A673 (cell line): ENCODE data around the gene ITGB4.

ENCODE experiments used
- CTCF ChIP-seq: fragments of 300-800, 200-600 bp; sonication (generic); conservative IDR thresholded peaks from 2 replicates; pipeline ENCODE4 v1.5.1; 2017; ENCODE audit warnings: low read depth, mild to moderate bottlenecking, antibody characterized with exemption, low read length, moderate library complexity, mixed read lengths
- EZH2 ChIP-seq: fragments of 200-600 bp; sonication (generic); IDR thresholded peaks from 2 replicates; pipeline ENCODE4 v1.6.1; 2017; ENCODE audit warnings: borderline replicate concordance, low read depth, mild to moderate bottlenecking, mixed read lengths, antibody characterized with exemption, low read length; ENCODE audit not compliant: poor library complexity, severe bottlenecking

DNA sequence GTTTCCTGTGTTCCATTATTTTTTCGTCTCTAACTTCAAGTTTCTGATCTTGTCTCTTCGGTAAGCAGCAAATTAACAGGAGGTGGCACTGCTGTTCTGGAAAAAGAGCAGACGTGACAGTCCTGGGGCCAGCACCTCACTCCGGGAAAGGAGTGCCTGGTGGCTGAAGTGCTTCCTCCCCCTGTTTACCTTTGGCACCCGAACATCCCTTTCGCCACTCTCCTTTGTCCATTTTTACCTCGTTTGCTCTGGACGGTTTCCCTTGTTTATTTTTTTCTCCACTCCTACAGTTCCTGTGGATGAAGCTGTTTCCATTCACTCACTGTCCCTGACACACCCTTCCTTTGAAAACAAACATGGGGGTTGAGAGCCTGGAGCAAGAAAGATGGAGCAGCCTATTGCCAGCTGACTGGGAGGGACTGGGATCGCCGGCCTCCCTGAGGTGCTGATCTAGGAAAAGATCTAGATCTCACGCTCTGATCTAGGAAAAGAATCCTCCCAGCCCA lies 41.5 kb upstream of the ITGB4 start:
- TF ChIP-seq CTCF = no peak
- TF ChIP-seq EZH2 = no peak
